Thymus (tissue), 11 donors: Measurements from ENCODE around the gene RNF212. TPM values are rescaled to one million over a fixed set of nuclear protein-coding genes. Genes with fewer than 3 reads are reported as not detected.

Experiments used
- DNase-seq, 9 donors: peaks; one replicate each; pipeline ENCODE4 v3.0.0-alpha.2; 2013; ENCODE audit warnings: low spot score in 9 of 9, low read depth in 6 of 9, missing footprints in 1 of 9
- H3K27ac ChIP-seq, 2 donors: one replicate each; pipeline ENCODE4 v1.5.1; 2013; ENCODE audit warnings: control low read depth in 1 of 2, low read depth in 1 of 2, low read length in 1 of 2, mild to moderate bottlenecking in 1 of 2, moderate library complexity in 1 of 2
- H3K27me3 ChIP-seq, 2 donors: one replicate each; pipeline ENCODE4 v1.5.1; 2013; ENCODE audit warnings: low read length in 1 of 2; ENCODE audit not compliant: control insufficient read depth in 2 of 2, insufficient read depth in 1 of 2
- H3K36me3 ChIP-seq, 2 donors: one replicate each; pipeline ENCODE4 v1.5.1; 2013; ENCODE audit warnings: low read length in 1 of 2, mild to moderate bottlenecking in 1 of 2, moderate library complexity in 1 of 2; ENCODE audit not compliant: control insufficient read depth in 2 of 2, insufficient read depth in 2 of 2
- H3K4me1 ChIP-seq, 2 donors: one replicate each; pipeline ENCODE4 v1.5.1; 2013; ENCODE audit warnings: low read length in 2 of 2; ENCODE audit not compliant: control insufficient read depth in 2 of 2, insufficient read depth in 2 of 2
- H3K4me3 ChIP-seq, 2 donors: one replicate each; pipeline ENCODE4 v1.5.1; 2013; ENCODE audit warnings: low read length in 2 of 2, control low read depth in 1 of 2, mild to moderate bottlenecking in 1 of 2
- H3K9me3 ChIP-seq, 2 donors: one replicate each; pipeline ENCODE4 v1.5.1; 2013; ENCODE audit warnings: low read length in 1 of 2, mild to moderate bottlenecking in 1 of 2; ENCODE audit not compliant: control insufficient read depth in 2 of 2, insufficient read depth in 1 of 2
- WGBS: extraction: QIAGEN DNeasy Blood & Tissue Kit; methylation state at CpG from one replicate; pipeline ENCODE4 v1.1.7; 2013; 5-methylcytosine and 5-hydroxymethylcytosine counted together
- polyA plus RNA-seq: library from polyadenylated mRNA; stranded (reverse); fragments of 200-250 nt; gene quantifications from one replicate; pipeline ENCODE4 v1.2.3, GENCODE V29; 2013
- total RNA-seq: library from RNA; stranded (reverse); fragments of 120-200 nt; gene quantifications from one replicate; pipeline ENCODE4 v1.2.4, GENCODE V29; 2013
- donor health status: healthy.

The RNF212 gene
- total and polyA plus RNA-seq, 2 donors = 1.1 to 11.2 TPM

DNA sequence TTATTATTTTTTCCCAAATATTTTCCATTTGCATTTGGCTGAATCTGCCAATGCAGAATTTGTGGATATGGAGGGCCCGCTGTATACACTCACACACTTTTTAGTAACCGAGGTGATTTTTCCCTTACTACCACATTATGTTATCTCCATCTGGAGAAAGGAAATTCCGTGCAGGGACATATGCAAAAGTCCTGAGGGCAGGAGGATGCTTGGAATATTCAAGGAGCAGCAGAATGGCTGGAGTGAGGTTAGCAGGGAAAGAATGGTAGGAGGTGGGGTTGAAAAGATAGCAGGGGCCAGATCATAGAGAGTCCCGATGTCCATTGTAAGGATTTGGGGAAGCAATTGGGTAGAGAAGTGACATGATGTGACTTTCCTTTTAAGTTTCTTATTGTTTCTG, 11.5 kb upstream of the RNF212 start:
- Histone ChIP-seq H3K27ac (no peak overlapping the region), H3K36me3 (no peaks in the 10 kb centered on the region), H3K4me1 (no peaks in the 10 kb centered on the region), H3K27me3 (peaks cover 0 to 3% of the 10 kb centered on the region in 2 donors), H3K4me3 (no peak overlapping the region), H3K9me3 (no peaks in the 10 kb centered on the region)
- DNase-seq = no peak
- WGBS = 88% methylated on average over 4 of the region's 4 CpGs

DNA sequence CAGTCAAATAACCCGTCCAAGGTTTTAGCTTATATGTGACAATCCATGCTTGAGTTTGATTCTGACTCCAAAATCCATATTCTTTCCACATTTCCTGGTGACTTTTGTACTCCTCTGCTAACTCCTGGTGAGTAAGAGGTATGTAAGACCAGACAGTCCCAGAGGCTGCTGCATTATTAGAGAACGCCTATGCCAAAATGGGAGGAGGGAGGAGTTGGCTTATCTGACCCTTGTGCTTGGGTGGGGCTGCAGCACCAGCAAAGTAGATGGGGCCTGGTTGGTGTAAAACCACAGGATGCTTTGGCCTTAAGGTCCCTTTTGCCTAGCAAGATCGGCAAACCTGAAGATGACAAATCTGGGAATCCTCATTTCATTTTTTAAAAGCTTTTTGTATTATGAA, 9.1 kb upstream of the RNF212 start:
- Histone ChIP-seq H3K27me3 (peaks cover 0 to 4% of the 10 kb centered on the region in 2 donors), H3K36me3 (no peaks in the 10 kb centered on the region), H3K27ac (no peak overlapping the region), H3K9me3 (no peaks in the 10 kb centered on the region), H3K4me3 (no peak overlapping the region), H3K4me1 (no peaks in the 10 kb centered on the region)
- 97% methylated on average over 3 of the region's 3 CpGs for WGBS
- no peak for DNase-seq

DNA sequence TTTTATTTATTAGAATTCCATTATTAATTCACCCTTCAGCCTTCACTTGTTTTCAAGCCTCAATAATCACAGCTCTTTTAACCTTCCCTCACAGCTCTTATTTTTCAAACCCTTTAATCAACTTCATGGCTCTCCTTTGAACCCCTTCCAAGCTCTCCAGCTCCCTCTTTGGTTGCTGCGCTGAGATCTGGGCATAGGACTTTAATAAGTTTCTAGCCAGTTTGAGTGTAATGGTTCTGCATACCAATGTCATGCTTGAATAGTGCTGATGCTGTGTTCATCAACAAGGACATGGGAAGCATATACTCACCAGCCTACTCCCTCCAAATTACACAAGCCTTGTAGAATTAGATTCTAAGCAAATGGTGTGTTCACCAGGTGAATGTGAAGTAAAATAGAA, 3.5 kb upstream of the RNF212 start:
- no peak for DNase-seq
- no peak overlapping the region for H3K4me3 ChIP-seq
- 84% methylated on average over 1 of the region's 1 CpG for WGBS
- peaks cover 8 to 24% of the 10 kb centered on the region in 2 donors for H3K27me3 ChIP-seq
- no peaks in the 10 kb centered on the region for H3K9me3 ChIP-seq
- H3K4me1 ChIP-seq = no peaks in the 10 kb centered on the region
- H3K27ac ChIP-seq = no peak overlapping the region
- H3K36me3 ChIP-seq = no peaks in the 10 kb centered on the region

DNA sequence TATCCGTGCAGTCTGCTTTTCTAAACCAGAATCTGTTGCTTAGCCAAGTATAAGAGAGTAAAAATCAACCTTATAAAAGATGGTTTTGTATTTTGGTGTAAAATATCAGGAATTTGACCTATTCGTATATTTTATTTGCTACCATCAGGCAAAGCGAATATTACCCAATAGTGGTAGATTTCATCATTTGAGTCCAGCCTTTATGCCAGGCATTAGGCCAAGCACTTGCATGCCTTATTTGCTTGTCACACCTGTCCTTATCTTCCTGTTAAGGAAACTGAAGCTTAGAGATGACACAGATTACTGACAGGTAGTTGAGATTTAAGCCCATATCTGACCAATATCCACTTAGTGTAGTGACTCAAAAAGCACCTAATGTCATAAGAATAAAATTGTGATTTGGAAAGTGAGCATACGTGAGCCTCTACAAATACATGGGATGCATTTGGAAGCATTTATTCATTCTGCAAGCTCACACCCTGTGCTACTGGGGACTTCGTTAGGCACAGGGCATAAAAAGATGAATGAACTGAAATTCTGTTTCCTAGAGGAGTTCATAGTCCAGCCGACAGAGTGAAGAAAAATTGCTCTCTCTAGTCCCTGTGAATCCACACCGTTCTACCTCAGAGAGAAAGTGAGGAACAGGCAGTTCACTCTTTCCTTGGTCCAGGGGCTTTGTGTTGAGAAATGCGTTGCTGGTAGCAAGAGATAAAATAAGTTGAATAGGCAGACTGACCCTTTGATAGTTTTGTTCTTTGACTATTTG, 2.3 kb upstream of the RNF212 start:
- no peaks in the 10 kb centered on the region for H3K9me3 ChIP-seq
- no peak overlapping the region for H3K4me3 ChIP-seq
- peaks cover 8 to 25% of the 10 kb centered on the region in 2 donors for H3K27me3 ChIP-seq
- no peak overlapping the region for H3K27ac ChIP-seq
- no peaks in the 10 kb centered on the region for H3K36me3 ChIP-seq
- DNase-seq = no peak
- WGBS = 92% methylated on average over 8 of the region's 8 CpGs
- H3K4me1 ChIP-seq = no peaks in the 10 kb centered on the region

DNA sequence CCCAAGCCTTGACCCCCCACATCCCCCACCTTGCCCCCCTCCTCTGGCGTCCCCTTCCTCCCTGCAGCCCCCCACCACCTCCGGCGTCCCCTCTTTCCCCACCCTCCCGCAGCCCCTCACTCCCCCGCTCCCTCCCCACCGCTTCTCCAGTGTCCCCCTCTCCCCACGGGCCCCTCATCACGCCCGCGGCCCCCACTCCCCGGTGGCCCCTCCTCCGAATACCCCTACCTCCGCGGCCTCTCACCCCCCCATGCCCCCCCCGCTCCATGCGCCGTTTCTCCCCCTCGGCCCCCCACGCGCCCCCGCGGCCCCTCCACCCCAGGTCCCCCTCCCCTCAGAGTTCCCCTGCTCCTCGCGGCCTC, 562 bp downstream of the RNF212 start:
- H3K4me1 ChIP-seq = no peaks in the 10 kb centered on the region
- DNase-seq = no peak
- no peak overlapping the region for H3K27ac ChIP-seq
- no peak overlapping the region for H3K4me3 ChIP-seq
- peaks cover 8 to 29% of the 10 kb centered on the region in 2 donors for H3K27me3 ChIP-seq
- no peaks in the 10 kb centered on the region for H3K36me3 ChIP-seq
- 82% methylated on average over 24 of the region's 24 CpGs for WGBS
- no peaks in the 10 kb centered on the region for H3K9me3 ChIP-seq

DNA sequence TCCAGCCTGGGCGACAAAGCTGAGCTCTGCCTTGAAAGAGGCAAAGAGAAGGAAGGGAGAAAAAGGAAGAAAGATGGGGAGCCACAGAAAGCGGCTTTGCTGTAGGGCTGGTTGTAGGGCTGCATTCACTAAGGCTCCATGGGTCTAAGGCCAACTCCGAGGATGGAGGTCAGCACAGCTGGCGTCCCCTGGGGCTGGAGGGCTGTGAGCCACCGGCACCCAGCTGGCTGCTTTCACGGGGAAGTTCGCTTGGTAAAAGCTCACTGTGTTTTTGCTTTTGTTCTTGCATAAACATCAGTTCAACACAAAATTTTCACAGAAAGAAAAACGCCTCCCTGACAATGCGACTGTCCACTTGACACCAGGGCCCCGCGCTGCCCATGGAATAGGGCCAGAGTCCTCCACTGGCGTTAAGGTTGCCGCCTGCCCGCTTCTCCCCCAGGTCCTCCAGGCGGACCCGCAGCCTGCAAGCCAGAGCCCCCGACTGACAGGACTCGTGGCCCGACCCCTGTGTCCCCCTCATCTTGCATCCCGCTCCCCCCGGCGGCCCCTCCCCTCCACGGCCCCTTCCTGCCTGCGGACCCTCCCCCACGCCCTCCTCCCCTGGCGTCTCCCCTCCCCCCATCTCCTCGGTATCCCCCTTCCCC, 1.1 kb downstream of the RNF212 start:
- DNase-seq = no peak

DNA sequence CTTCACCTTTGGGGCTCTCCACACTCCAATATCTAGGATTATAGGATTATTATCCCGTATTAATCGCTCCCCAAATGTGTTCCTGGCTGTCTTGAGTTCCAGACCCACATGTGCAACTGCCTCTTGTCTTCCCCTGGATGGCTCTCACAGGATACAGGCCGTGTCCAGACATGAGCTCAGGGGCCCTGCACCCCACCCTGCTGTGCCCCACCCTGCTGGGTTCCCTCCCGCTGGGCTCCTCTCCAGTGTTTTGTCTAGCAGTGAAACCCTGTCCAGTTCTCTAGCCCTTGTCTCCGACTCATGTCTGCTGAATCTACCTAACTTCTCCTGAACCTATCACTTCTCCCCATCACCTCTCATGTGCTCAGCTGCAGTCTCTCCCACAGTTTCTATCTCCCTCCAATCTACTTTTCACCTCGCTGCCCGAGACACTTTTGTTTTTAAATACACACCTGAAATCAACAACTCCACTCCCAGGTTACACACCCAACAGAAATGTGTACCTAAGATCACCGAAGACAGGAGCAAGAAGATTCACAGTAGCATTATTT, 2.0 kb downstream of the RNF212 start:
- no peak for DNase-seq
- Histone ChIP-seq H3K36me3 (no peaks in the 10 kb centered on the region), H3K4me1 (no peaks in the 10 kb centered on the region), H3K4me3 (no peak overlapping the region), H3K27ac (no peak overlapping the region), H3K9me3 (no peaks in the 10 kb centered on the region), H3K27me3 (peaks cover 8 to 29% of the 10 kb centered on the region in 2 donors)
- 79% methylated on average over 8 of the region's 8 CpGs for WGBS

More for the DNA sequence above, 1.1 kb downstream of the RNF212 start:
- 88% methylated on average over 27 of the region's 27 CpGs for WGBS
- no peaks in the 10 kb centered on the region for H3K9me3 ChIP-seq
- H3K4me1 ChIP-seq = no peaks in the 10 kb centered on the region
- H3K36me3 ChIP-seq = no peaks in the 10 kb centered on the region
- H3K4me3 ChIP-seq = no peak overlapping the region
- H3K27me3 ChIP-seq = peaks cover 8 to 29% of the 10 kb centered on the region in 2 donors
- H3K27ac ChIP-seq = no peak overlapping the region

DNA sequence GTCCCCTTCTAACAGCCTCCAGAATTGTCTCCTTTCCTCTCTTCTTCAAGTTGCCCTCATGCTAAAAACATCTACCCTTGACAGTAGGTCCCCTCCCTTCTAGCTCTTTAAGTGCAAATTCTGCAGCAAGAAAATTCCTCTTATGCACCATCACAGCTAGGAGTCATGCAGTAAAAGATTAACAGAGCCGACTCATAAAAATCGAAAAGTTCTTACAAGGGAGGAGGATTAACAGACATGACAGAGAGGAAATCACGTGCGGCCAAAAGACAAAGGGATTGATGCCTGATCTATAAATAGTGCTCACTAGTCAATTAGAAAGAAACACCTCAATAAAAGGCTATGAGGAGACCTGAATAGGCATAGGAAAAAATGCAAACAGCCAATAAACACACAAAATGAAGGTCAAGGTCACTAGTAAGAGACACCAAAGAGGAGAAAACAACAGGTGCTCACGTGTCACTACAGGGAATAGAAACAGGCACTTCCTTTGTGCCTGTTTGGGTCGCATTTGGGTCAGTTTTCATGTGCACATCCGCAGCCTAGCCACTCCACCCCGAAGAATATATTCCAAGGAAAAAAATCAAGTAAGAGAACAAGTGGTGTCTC, 3.4 kb downstream of the RNF212 start:
- Histone ChIP-seq H3K27ac (no peak overlapping the region), H3K4me1 (no peaks in the 10 kb centered on the region), H3K9me3 (no peaks in the 10 kb centered on the region), H3K4me3 (no peak overlapping the region), H3K27me3 (peaks cover 8 to 29% of the 10 kb centered on the region in 2 donors), H3K36me3 (no peaks in the 10 kb centered on the region)
- no peak for DNase-seq
- WGBS = 82% methylated on average over 8 of the region's 8 CpGs

DNA sequence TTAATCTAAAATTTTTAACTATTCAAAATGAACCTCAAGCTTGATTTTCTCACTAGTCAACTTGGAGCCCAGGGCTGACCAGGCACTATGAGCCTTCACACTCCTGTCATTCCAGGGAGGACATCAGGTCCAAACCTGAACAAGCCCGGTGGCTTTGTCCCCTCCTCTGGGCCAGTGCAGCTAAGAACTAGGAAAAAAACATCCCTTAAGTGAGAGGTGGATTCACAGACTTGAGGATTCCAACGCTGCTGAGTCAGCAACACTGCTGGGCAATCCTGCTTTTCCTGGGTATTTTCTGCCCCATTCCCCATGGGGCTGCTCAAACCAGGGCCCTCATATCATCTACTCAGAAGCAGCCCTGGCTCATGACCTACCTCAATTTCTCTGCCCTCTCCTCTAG, 4.0 kb downstream of the RNF212 start:
- Histone ChIP-seq H3K36me3 (no peaks in the 10 kb centered on the region), H3K4me3 (no peak overlapping the region), H3K27ac (no peak overlapping the region), H3K4me1 (no peaks in the 10 kb centered on the region), H3K9me3 (no peaks in the 10 kb centered on the region), H3K27me3 (peaks cover 8 to 23% of the 10 kb centered on the region in 2 donors)
- 98% methylated on average over 2 of the region's 2 CpGs for WGBS
- no peak for DNase-seq
